Ectodermal cell (in vitro differentiated cells): ENCODE results near the gene SEPTIN6.

ENCODE experiments used
- H3K27ac ChIP-seq: 2 replicates; pipeline ENCODE4 v1.7.0; 2013; ENCODE audit warnings: mild to moderate bottlenecking, low read depth, low read length; ENCODE audit not compliant: insufficient read depth, poor library complexity, severe bottlenecking
- H3K27me3 ChIP-seq: 2 replicates; pipeline ENCODE4 v1.7.0; 2013; ENCODE audit warnings: mild to moderate bottlenecking, low read length; ENCODE audit not compliant: insufficient read depth, control insufficient read depth, poor library complexity, severe bottlenecking
- H3K36me3 ChIP-seq: one replicate; pipeline ENCODE4 v1.7.0; 2013; ENCODE audit warnings: low read length; ENCODE audit not compliant: control insufficient read depth, insufficient read depth
- H3K4me1 ChIP-seq: one replicate; pipeline ENCODE4 v1.7.0; 2013; ENCODE audit warnings: low read length; ENCODE audit not compliant: control insufficient read depth, insufficient read depth
- H3K4me3 ChIP-seq: 2 replicates; pipeline ENCODE4 v1.7.0; 2013; ENCODE audit warnings: low read depth, low read length, control low read depth; ENCODE audit not compliant: insufficient read depth
- H3K9me3 ChIP-seq: 2 replicates; pipeline ENCODE4 v1.7.0; 2013; ENCODE audit warnings: mild to moderate bottlenecking, low read length, moderate library complexity; ENCODE audit not compliant: control insufficient read depth
- WGBS, 2 experiments: methylation state at CpG; one replicate each; pipeline ENCODE4 v1.1.7; 2013; ENCODE audit warnings: missing lambda C conversion rate in 2 of 2; 5-methylcytosine and 5-hydroxymethylcytosine counted together

The SEPTIN6 gene

DNA sequence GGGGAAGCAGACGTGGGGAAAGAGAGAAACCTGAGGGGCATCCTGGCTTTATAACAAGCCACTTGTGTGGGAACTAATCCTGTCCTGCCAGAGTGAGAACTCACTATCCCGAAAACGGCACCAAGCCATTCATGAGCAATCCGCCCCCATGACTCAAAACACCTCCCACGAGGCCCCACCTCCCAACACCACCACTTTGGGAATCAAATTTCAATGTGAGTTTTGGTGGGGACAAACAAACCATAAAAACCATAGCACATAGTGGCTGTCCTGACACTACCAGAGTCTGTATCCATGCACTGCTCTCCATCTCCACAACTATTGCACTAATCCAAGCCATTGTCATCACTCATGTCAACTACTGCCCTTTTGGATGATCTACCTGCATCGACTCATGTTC is 28.5 kb upstream of the SEPTIN6 start:
- H3K9me3 ChIP-seq, result no peaks in the 10 kb centered on the region
- H3K36me3 ChIP-seq, result no peaks in the 10 kb centered on the region
- WGBS, 2 experiments, result 87 to 90% methylated on average over 6 of the region's 6 CpGs
- H3K4me3 ChIP-seq, result no peak overlapping the region
- H3K4me1 ChIP-seq, result no peaks in the 10 kb centered on the region
- no peaks in the 10 kb centered on the region for H3K27me3 ChIP-seq
- H3K27ac ChIP-seq, result no peak overlapping the region

GRCh38 chrX:119709630-119710029 is 16.7 kb upstream of the SEPTIN6 start:
- no peaks in the 10 kb centered on the region for H3K4me1 ChIP-seq
- H3K9me3 ChIP-seq, result no peaks in the 10 kb centered on the region
- WGBS, 2 experiments, result 89 to 95% methylated on average over 3 of the region's 3 CpGs
- no peak overlapping the region for H3K4me3 ChIP-seq
- no peaks in the 10 kb centered on the region for H3K36me3 ChIP-seq
- no peak overlapping the region for H3K27ac ChIP-seq
- H3K27me3 ChIP-seq, result no peaks in the 10 kb centered on the region

- no peaks in the 10 kb centered on the region for H3K9me3 ChIP-seq
- WGBS, 2 experiments, result 94 to 100% methylated on average over 2 of the region's 2 CpGs
- no peaks in the 10 kb centered on the region for H3K4me1 ChIP-seq
- no peaks in the 10 kb centered on the region for H3K36me3 ChIP-seq
- H3K4me3 ChIP-seq, result no peak overlapping the region
- no peak overlapping the region for H3K27ac ChIP-seq
- no peaks in the 10 kb centered on the region for H3K27me3 ChIP-seq
Measured at GRCh38 chrX:119708936-119709335, 16.0 kb upstream of the SEPTIN6 start.

DNA sequence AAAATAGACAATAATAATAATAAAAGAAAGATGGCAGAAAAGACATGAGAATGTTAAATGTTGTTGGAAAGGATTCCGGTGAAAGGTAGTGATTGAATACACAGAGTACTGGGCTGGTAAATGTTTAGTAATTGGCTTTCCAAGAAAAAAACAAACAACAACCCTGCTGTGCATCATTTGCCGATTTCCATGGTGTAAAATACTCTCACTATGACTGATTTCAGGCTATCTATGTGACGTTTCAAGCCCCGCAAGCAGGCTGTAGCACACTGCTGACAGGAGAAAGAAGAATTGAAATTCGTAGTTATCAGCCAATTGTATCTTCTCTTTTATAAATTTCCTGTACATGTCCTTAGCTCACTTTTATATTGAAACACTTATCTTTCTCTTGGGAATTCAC is 13.6 kb upstream of the SEPTIN6 start:
- H3K27me3 ChIP-seq, result no peaks in the 10 kb centered on the region
- no peaks in the 10 kb centered on the region for H3K36me3 ChIP-seq
- 88 to 97% methylated on average over 4 to 5 of the region's 5 CpGs for WGBS, 2 experiments
- H3K9me3 ChIP-seq, result no peaks in the 10 kb centered on the region
- no peaks in the 10 kb centered on the region for H3K4me1 ChIP-seq
- no peak overlapping the region for H3K27ac ChIP-seq
- no peak overlapping the region for H3K4me3 ChIP-seq

DNA sequence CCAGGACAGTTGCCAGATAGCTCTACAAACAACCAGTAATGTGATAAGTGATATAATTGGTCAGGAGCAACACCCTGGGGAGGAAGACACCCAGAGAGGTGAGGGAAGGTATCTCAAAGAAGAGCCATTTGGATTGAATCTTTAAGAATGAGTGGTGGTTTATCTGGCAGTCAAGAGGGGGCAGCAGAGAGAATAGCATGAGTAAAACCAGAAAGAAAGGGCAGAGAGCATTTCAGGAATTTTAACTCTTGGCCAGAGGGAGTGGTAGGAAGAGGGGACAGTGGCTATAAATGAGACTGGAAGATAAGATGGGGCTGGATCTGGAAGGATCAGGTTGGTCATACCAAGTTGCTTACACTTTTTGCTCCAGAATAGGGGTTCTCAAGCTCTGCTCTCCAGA is 5.9 kb upstream of the SEPTIN6 start:
- Histone ChIP-seq H3K36me3 (no peaks in the 10 kb centered on the region), H3K4me1 (no peaks in the 10 kb centered on the region), H3K27ac (no peak overlapping the region), H3K27me3 (peaks cover 8% of the 10 kb centered on the region), H3K4me3 (no peak overlapping the region), H3K9me3 (no peaks in the 10 kb centered on the region)

DNA sequence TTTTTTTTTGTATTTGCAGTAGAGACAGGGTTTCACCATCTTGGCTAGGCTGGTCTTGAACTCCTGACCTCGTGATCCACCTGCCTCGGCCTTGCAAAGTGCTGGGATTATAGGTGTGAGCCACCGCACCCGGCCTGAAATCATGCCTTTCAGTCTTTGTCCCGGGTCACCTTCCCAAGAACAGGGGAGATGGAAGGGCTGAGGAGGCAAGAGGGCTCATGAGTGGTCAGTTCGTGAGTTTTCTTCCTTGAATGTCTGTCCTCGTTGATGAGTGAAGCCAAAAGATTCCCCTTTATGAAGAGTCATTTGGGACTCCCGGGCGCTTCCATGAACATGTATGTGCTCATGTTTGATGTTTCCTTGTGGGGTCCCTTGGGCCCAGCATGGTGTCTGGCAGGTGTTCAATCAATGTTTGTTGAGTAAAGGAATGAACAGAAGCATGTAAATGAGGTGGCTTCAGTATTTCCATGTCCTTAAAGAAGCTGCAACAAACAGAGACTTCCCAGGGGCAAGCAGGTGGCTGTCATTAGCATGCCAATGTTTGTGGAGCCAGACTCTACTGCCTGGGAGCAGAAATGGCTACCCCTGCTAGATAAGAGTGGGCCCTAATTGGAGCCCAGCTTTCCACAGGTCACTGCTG is 3.4 kb upstream of the SEPTIN6 start:
- Histone ChIP-seq H3K9me3 (no peaks in the 10 kb centered on the region), H3K36me3 (no peaks in the 10 kb centered on the region), H3K27ac (no peak overlapping the region), H3K4me3 (no peak overlapping the region), H3K27me3 (peaks cover 13% of the 10 kb centered on the region), H3K4me1 (no peaks in the 10 kb centered on the region)
- 77 to 80% methylated on average over 9 of the region's 9 CpGs for WGBS, 2 experiments

DNA sequence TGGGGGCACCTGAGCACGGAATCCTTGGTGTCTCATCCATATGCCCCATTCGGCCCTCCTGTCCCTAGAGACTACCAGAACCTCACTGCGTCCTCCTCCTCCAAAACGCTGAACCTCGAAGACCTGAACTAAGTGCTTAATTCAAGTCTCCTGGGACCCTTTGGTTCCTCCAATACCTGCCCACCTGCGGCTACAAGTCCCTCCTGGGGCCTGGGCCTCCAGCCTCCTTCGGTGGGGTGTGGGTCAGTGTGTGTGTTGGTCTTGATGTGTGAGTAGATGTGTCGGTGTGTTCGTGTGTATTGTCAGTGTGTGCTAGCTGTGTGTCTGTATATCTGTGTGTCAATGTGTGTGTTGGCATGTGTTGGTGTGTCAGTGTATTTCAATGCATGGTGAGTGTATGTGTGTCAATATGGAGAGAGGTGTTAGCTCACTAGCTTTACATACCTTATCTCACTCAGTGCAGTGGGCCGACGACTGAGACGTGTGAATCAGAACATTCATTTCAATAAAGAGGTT is 2.6 kb upstream of the SEPTIN6 start:
- H3K36me3 ChIP-seq, result no peaks in the 10 kb centered on the region
- H3K27ac ChIP-seq, result no peak overlapping the region
- H3K9me3 ChIP-seq, result no peaks in the 10 kb centered on the region
- H3K27me3 ChIP-seq, result peaks cover 13% of the 10 kb centered on the region
- WGBS, 2 experiments, result 91 to 92% methylated on average over 12 of the region's 12 CpGs
- no peaks in the 10 kb centered on the region for H3K4me1 ChIP-seq
- no peak overlapping the region for H3K4me3 ChIP-seq

GRCh38 chrX:119694601-119695534 is 1.9 kb upstream of the SEPTIN6 start:
- Histone ChIP-seq H3K4me3 (no peak overlapping the region), H3K4me1 (no peaks in the 10 kb centered on the region), H3K9me3 (no peaks in the 10 kb centered on the region), H3K27me3 (peaks cover 13% of the 10 kb centered on the region), H3K36me3 (no peaks in the 10 kb centered on the region), H3K27ac (no peak overlapping the region)
- WGBS, 2 experiments, result 69 to 70% methylated on average over 39 of the region's 39 CpGs

DNA sequence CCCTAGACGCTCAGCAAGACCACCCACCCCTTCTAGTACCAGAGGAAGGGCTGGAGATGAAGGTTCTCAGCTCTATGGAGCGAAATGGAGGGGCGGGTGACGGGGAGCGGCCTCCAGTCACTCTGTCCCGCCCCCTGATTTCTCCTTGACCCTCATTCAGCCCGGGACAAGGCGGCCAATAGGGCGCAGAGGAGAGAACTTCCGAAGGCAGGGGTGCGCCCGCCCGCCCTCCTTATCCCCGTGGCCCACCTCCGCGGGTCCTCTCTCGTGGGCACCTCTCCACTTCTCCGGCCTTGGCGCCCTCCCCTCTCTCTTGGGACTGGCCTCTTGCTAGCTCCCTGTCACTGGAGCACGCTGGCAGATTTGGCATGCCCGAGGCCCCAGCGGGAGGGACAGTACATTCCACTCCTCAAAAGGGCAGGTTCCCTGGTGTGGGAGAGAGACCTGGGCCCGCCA is 1.1 kb upstream of the SEPTIN6 start:
- peaks cover 13% of the 10 kb centered on the region for H3K27me3 ChIP-seq
- H3K9me3 ChIP-seq, result no peaks in the 10 kb centered on the region
- H3K4me3 ChIP-seq, result peak overlapping the region; percentile 59
- no peak overlapping the region for H3K27ac ChIP-seq
- 2 to 4% methylated on average over 22 to 23 of the region's 23 CpGs for WGBS, 2 experiments
- H3K4me1 ChIP-seq, result no peaks in the 10 kb centered on the region
- no peaks in the 10 kb centered on the region for H3K36me3 ChIP-seq
